Kidney epithelial cell (primary cell): ENCODE measurements around the gene TMEM91. TPM values are rescaled to one million over a fixed set of nuclear protein-coding genes. Genes with fewer than 3 reads are reported as not detected.
"Not testable (repeated sequence)": the region's sequence is repeated elsewhere in the genome, so short reads cannot be mapped to it uniquely, and the experiment has no call there.

Source experiments
- DNase-seq: peaks from one replicate; pipeline ENCODE4 v3.0.0-alpha.2; 2010; ENCODE audit warnings: low read depth
- H3K27me3 ChIP-seq: 2 replicates; pipeline ENCODE4 v1.6.0; 2011; ENCODE audit warnings: low read length; ENCODE audit not compliant: control insufficient read depth, insufficient read depth
- H3K36me3 ChIP-seq: 2 replicates; pipeline ENCODE4 v1.5.1; 2011; ENCODE audit warnings: low read length; ENCODE audit not compliant: control insufficient read depth, insufficient read depth
- H3K4me3 ChIP-seq: 2 replicates; pipeline ENCODE4 v1.5.1; 2011; ENCODE audit warnings: low read depth, mild to moderate bottlenecking, control low read depth, low read length
- total RNA-seq: library from RNA; depleted of rRNA; stranded (reverse); fragments of >200 nt; gene quantifications from 2 replicates; pipeline ENCODE4 v1.2.3, GENCODE V29; 2015
- TF ChIP-seq, protein P1 (sequence below): IDR thresholded peaks from 2 replicates; pipeline ENCODE4 v1.5.1; 2011; ENCODE audit warnings: mild to moderate bottlenecking, moderate library complexity, low read length, control low read depth, inconsistent platforms; ENCODE audit not compliant: insufficient read depth, poor library complexity, severe bottlenecking

TMEM91 gene
- total RNA-seq, 1 donor from 2014 or later, result 1.6 TPM

DNA sequence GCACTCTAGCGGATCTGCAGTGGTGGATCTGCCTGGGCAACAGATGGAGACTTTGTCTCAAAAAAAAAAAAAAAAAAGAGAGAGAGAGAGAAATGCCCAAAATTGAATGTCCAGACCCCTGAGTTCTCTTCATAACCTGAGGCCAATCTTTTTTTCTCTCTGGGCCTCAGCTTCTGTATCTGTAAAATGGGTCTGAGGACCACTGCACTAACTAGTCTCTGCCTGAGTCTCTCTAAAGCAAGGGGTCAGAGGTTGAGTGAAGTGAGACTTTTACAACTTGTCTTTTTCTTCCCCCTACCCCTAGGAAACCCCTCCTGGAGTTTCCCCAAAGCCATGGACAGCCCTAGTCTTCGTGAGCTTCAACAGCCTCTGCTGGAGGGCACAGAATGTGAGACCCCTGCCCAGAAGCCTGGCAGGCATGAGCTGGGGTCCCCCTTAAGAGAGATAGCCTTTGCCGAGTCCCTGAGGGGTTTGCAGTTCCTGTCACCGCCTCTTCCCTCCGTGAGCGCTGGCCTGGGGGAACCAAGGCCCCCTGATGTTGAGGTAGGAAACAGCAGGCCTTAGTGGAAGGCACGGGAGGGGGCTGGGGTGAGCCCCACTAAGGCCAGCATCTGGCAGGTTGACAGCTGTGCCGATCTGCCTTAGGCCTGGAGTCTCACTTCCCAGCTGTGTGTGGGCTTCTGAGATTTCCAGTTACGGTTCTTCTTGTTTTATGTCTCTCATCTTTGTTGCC lies 1.8 kb downstream of the TMEM91 start:
- no peaks in the 10 kb centered on the region for H3K36me3 ChIP-seq
- TF ChIP-seq, protein P1, sequence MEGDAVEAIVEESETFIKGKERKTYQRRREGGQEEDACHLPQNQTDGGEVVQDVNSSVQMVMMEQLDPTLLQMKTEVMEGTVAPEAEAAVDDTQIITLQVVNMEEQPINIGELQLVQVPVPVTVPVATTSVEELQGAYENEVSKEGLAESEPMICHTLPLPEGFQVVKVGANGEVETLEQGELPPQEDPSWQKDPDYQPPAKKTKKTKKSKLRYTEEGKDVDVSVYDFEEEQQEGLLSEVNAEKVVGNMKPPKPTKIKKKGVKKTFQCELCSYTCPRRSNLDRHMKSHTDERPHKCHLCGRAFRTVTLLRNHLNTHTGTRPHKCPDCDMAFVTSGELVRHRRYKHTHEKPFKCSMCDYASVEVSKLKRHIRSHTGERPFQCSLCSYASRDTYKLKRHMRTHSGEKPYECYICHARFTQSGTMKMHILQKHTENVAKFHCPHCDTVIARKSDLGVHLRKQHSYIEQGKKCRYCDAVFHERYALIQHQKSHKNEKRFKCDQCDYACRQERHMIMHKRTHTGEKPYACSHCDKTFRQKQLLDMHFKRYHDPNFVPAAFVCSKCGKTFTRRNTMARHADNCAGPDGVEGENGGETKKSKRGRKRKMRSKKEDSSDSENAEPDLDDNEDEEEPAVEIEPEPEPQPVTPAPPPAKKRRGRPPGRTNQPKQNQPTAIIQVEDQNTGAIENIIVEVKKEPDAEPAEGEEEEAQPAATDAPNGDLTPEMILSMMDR, result peak; percentile 36

DNA sequence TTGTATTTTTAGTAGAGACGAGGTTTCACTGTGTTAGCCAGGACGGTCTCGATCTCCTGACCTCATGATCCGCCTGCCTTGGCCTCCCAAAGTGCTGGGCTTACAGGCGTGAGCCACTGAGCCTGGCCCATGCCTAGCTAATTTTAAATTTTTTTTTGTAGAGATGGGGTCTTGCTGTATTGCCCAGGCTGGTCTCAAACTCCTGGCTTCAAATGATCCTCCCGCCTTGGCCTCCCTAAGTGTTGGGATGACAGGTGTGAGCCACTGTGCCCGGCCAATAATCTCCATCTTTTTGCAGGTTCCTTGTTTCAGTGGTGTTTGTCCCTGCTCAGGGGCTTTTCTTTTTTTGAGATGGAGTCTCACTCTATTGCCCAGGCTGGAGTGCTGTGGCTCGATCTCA lies 5.2 kb downstream of the TMEM91 start:
- not testable (repeated sequence) for H3K27me3 ChIP-seq, DNase-seq, H3K4me3 ChIP-seq, H3K36me3 ChIP-seq

More for the DNA sequence above, 1.8 kb downstream of the TMEM91 start:
- DNase-seq, result no peak
- Histone ChIP-seq H3K27me3 (no peaks in the 10 kb centered on the region), H3K4me3 (no peak overlapping the region)

DNA sequence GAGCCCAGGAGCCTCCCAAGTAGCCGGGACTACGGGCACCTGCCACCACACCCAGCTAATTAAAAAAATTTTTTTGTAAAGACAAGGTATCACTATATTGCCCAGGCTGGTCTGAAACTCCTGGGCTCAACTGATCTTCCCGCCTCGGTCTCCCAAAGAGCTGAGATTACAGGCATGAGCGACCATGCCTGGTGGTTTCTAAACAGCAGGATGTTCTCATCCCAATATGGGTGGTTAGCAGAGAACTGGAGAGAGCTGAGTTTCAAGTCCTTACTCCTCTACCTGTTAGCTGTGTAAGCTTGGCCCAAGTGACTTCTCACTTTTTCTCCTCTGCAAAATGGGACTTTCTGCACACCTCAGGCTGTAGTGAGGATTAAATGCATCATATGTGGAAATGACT lies 8.0 kb downstream of the TMEM91 start:
- H3K36me3 ChIP-seq, result no peaks in the 10 kb centered on the region
- TF ChIP-seq, protein P1, result no peak
- H3K27me3 ChIP-seq, result no peaks in the 10 kb centered on the region
- no peak overlapping the region for H3K4me3 ChIP-seq
- no peak for DNase-seq

- no peak for DNase-seq
- Histone ChIP-seq H3K27me3 (no peaks in the 10 kb centered on the region), H3K4me3 (no peak overlapping the region), H3K36me3 (peaks cover 1% of the 10 kb centered on the region)
- TF ChIP-seq, protein P1, result no peak
Observed at GRCh38 chr19:41386442-41386841, 10.1 kb downstream of the TMEM91 start.

GRCh38 chr19:41391618-41392017 lies 15.3 kb downstream of the TMEM91 start:
- Histone ChIP-seq H3K4me3 (no peak overlapping the region), H3K27me3 (no peaks in the 10 kb centered on the region), H3K36me3 (peaks cover 1% of the 10 kb centered on the region)
- TF ChIP-seq, protein P1, result no peak
- no peak for DNase-seq

DNA sequence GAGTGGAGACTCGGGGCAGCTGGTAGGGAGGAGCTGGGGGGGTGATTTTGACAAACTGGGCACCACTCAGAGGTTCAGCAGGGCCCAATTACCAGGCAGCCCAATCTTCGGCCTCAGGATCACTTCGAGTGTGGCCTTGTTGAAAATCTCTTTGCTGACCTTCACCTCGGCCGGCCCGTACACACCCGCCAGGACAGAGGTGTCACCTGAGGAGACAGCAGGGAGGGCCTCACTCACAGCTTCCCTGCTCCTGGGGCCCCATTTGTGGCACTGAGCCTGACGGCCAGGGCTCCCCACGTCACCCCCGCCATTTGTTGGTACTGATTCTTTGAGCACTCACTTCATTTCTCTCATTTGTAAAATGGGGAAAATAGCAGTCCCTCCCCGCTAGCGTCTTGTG lies 16.4 kb downstream of the TMEM91 start:
- DNase-seq, result no peak
- Histone ChIP-seq H3K4me3 (no peak overlapping the region), H3K27me3 (no peaks in the 10 kb centered on the region), H3K36me3 (peaks cover 1% of the 10 kb centered on the region)
- TF ChIP-seq, protein P1, result no peak
